VCaP (cell line): ENCODE measurements around the gene XRRA1.

Experiments
- H3K27ac ChIP-seq: fragments of 450-650 bp; 2 replicates; pipeline ENCODE4 v1.5.1; 2017
- CTCF ChIP-seq: fragments of 450-650 bp; conservative IDR thresholded peaks from 2 replicates; pipeline ENCODE4 v1.5.1; 2017; ENCODE audit warnings: mild to moderate bottlenecking, moderate library complexity

Gene XRRA1

GRCh38 chr11:74935285-74935684, 13.6 kb downstream of the XRRA1 start:
- H3K27ac ChIP-seq: no peak overlapping the region
- TF ChIP-seq CTCF: no peak

DNA sequence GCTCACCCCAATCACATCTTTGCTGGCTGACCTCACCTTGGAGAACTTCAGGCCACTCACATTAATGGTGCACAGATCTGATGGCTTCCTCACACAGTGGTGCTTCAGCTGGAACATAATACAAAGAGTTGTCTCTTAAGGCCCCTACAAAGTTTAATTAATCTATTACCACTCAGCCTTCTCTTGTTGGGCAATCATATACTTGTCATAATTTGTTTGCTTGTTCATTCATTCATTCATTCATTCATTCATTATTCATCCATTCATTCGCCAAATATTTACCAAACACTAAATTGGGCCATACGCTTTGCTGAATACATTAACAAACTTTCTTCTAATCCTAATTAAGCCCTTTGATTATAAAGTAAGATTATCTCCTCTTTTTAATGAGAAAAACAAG, 15.1 kb downstream of the XRRA1 start:
- TF ChIP-seq CTCF: no peak
- no peak overlapping the region for H3K27ac ChIP-seq

DNA sequence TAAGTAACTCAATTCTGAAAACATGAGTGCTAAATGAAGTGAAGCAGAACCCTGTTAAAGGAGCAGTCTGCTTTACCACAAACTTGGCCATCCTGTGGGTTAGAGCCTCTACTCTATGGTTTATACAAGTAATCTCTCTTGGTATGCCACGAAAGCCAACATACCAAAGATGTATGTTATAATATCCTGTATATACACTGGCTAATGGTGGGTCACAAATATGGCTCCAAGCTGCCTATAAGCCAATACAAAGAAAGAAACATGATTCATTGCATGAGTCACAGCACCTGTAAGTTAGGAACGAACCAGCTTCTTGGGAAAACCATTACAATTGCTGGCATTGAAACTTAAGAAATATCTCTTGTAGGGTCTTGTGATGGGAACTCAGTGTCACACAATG, 16.1 kb downstream of the XRRA1 start:
- no peak overlapping the region for H3K27ac ChIP-seq
- TF ChIP-seq CTCF: no peak

DNA sequence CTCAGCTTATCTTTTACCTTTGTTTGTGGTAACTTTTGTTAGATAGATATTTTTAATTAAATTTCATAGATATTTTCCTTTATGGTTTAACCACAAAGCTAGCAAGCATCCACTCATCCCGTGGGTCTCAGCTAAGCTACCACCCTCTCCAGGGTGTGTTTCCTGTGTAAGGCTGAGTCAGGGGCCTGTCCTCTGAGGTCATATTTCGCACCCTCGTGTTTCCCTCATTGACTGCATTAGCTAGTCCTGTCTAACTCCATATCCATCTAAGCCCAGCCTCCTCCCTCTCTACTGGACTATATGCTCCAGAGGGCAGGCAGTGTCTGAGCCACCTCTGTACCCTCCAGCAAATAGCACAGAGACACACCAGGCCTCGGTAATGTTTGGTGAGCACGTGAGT, 16.7 kb downstream of the XRRA1 start:
- no peak for TF ChIP-seq CTCF
- no peak overlapping the region for H3K27ac ChIP-seq

DNA sequence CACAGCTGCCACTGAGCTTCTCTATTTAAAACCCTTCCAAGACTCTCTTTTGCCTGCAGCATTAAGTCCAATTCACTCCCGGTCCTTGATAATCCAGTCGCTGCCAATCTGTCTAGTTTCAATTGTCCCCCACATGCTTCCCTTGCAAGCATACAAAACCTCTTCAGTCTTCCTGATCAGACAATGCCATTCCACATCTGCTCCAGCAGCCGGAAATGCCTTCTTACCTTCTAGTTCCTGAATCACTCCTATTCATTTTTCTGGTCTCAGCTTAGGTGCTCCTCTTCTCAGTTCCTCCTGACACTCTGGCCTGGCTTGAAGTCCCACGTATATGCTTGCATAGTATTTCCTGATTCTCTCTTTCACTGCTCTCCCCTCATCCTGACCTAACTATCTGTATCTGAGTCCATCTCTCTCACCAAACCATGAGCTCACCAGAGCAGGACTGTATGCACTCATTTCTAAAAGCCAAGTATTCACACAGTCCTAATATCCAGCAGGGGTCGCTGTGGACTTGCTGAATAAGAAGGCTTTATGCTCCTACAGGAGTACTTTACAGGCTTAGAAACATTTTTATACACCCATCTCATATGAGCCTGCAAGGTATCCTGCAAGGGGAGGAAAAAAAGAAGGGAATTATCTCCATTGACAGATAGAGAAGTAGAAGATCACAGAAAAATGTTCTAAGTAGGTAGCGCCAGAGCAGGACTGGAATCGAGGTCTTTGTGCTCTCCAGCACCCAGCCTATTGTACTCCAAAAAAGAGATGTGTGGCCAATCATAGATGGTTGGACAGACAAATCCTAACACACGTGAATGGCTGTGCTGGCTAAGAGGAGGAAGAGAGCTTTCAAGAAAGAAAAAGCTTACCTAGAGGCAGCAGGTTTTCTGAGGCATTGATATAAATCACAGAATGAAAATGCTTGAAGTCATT, 19.2 kb downstream of the XRRA1 start:
- TF ChIP-seq CTCF: peak; percentile 97
- no peak overlapping the region for H3K27ac ChIP-seq

- H3K27ac ChIP-seq: no peak overlapping the region
- no peak for TF ChIP-seq CTCF
Observed at GRCh38 chr11:74927496-74927895, 21.4 kb downstream of the XRRA1 start.

DNA sequence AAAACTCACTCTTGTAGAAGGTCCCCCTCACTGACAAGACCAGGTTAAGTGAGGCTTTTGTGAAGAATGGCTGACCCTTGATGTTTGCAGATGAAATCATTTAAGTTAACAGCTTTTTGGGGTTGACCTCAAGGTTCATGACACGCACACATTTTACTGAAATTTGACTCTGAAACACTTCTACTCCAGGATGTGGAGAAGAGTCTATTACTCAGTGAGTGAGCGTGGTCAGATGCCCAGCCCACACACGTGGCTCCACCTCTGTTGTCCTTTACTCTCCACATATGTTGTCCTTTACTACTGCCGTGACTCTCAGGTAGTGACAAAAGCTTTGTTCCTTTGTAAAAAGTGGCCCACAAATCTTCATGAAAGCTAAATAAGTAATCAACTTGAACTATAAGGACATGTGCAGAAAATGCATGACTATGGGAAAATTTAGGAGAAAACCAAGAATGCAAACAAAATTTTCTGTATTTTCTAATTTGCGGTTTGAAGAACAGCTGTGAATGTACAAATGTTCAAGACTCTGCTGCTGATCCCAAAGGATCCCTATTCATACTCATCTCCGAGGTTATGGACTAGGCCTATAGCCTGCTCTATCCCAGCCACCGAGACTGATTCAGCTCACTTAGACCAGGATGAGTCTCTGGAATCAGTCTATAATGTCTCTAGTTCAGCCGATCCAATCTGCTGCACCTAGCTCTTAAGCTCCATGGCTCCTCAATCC, 22.4 kb downstream of the XRRA1 start:
- no peak for TF ChIP-seq CTCF

More for the DNA sequence above, 22.4 kb downstream of the XRRA1 start:
- H3K27ac ChIP-seq: no peak overlapping the region
